Effector memory CD4-positive, alpha-beta T cell (primary cell): ENCODE measurements around the gene CDKL5.

Source experiments
- DNase-seq, 3 donors: peaks; one replicate each; pipeline ENCODE4 v3.0.0-alpha.2; 2020
- H3K27ac ChIP-seq: 2 replicates; pipeline ENCODE4 v1.7.0; 2013; ENCODE audit warnings: mild to moderate bottlenecking, low read length, moderate library complexity; ENCODE audit not compliant: insufficient read depth, poor library complexity, severe bottlenecking
- H3K27me3 ChIP-seq: replicated peaks from 2 replicates; pipeline ENCODE4 v1.7.0; 2013; ENCODE audit warnings: mild to moderate bottlenecking, low read length; ENCODE audit not compliant: insufficient read depth, control insufficient read depth, poor library complexity, severe bottlenecking
- H3K36me3 ChIP-seq: 2 replicates; pipeline ENCODE4 v1.7.0; 2013; ENCODE audit warnings: mild to moderate bottlenecking, low read length, moderate library complexity; ENCODE audit not compliant: control insufficient read depth, insufficient read depth
- H3K4me1 ChIP-seq: 2 replicates; pipeline ENCODE4 v1.7.0; 2013; ENCODE audit warnings: low read length, mild to moderate bottlenecking; ENCODE audit not compliant: control insufficient read depth, insufficient read depth, poor library complexity, severe bottlenecking
- H3K4me3 ChIP-seq: 2 replicates; pipeline ENCODE4 v1.7.0; 2013; ENCODE audit warnings: low read length, low read depth, mild to moderate bottlenecking; ENCODE audit not compliant: insufficient read depth, poor library complexity, severe bottlenecking
- H3K9me3 ChIP-seq: 2 replicates; pipeline ENCODE4 v1.7.0; 2013; ENCODE audit warnings: mild to moderate bottlenecking, low read length, moderate library complexity; ENCODE audit not compliant: control insufficient read depth

CDKL5 gene

DNA sequence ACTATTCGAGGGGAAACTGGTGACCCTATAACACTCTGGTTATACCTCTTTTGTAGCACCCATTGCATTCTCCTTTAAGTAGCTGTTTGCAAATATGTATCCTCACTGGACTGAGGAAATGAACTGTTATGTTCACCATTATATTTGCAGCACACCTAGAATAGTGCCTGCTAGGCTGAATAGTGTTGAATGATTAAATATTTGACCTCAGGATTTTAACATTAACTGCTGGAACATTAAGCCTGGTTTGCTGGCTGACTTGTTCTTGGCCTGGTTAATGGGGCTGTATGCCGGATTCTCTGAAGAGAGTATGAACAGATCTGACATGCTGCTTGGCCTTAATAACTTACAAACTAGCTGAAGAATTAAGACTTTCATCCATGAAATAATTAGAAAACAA, 166.4 kb downstream of the CDKL5 start:
- Histone ChIP-seq H3K4me3 (no peak overlapping the region), H3K9me3 (no peaks in the 10 kb centered on the region), H3K4me1 (no peaks in the 10 kb centered on the region), H3K36me3 (no peaks in the 10 kb centered on the region), H3K27me3 (no peaks in the 10 kb centered on the region), H3K27ac (no peak overlapping the region)
- no peak for DNase-seq

DNA sequence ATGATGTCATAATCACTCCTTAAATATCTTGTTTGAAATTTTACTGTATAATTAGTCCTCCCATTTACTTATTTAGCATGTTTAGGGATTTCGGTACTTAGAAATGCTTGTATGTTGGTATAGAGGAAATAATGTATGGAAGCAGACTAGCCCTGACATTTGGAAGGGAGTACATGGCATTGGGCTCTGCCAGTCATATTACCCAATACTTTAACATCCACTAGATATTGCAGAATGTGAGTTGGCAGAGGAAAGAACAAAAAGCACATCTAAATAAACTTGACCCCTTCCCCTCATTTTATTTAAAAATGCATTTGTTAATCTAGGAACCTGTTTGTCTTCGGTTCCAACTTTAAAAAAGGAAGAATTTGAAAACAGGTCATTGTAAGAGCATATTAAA, 168.7 kb downstream of the CDKL5 start:
- Histone ChIP-seq H3K4me3 (no peak overlapping the region), H3K27ac (no peak overlapping the region), H3K4me1 (no peaks in the 10 kb centered on the region), H3K27me3 (no peaks in the 10 kb centered on the region), H3K9me3 (no peaks in the 10 kb centered on the region), H3K36me3 (no peaks in the 10 kb centered on the region)
- no peak for DNase-seq

DNA sequence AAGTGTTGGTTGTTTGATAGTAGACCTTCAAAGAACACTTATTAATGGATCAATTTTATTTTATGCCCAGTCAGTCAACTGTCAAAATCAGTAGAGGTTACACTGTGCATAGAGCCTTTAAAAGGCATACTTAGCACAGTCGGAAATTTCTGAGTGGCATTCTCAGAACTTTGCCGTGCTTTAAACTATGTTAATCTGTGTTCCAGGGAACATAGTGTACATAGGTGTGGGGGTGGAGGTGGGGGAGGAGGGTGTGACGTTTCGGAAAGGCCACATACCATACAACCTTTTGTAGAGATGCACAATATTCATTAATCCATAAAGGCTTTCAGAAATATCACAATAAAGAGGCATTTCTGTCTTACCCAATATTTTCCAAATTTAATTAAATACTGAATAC, 170.7 kb downstream of the CDKL5 start:
- no peaks in the 10 kb centered on the region for H3K4me1 ChIP-seq
- H3K27me3 ChIP-seq: no peaks in the 10 kb centered on the region
- H3K27ac ChIP-seq: no peak overlapping the region
- no peak overlapping the region for H3K4me3 ChIP-seq
- DNase-seq: no peak
- no peaks in the 10 kb centered on the region for H3K9me3 ChIP-seq
- H3K36me3 ChIP-seq: no peaks in the 10 kb centered on the region

DNA sequence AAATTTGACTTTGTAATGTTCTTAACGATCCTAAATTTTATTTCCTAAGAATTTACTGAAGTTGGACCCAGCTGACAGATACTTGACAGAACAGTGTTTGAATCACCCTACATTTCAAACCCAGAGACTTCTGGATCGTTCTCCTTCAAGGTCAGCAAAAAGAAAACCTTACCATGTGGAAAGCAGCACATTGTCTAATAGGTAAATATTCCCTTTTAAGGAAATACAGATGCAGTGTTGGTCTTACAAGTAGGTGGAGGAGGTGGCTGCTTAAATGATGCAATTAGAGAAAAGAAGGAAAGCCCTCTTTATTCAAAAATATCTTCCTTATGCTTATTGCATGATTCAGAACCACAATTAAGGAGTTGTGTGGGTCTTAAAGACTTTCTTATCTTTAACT, 173.0 kb downstream of the CDKL5 start:
- no peak overlapping the region for H3K27ac ChIP-seq
- H3K9me3 ChIP-seq: no peaks in the 10 kb centered on the region
- H3K27me3 ChIP-seq: no peaks in the 10 kb centered on the region
- H3K4me3 ChIP-seq: no peak overlapping the region
- no peak for DNase-seq
- H3K36me3 ChIP-seq: no peaks in the 10 kb centered on the region
- H3K4me1 ChIP-seq: no peaks in the 10 kb centered on the region

DNA sequence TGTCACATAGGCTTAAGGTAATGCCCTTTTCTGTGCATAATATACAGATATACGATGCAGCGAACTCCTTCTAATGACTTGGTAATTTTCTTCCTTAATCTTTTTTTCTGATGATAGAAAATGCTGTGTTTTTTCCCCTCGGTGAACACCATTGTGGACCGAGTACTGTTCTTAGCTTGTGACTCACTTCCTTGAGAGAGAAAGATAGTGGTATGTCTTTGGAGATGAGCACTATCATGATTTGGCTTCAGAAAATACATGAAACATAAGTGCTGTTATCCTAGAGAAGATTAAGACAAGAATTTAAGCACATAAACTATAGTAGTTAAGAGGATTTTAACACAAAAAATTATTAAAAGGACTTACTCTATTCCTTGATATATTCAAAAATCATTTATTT, 182.6 kb downstream of the CDKL5 start:
- Histone ChIP-seq H3K4me3 (no peak overlapping the region), H3K27me3 (no peaks in the 10 kb centered on the region), H3K4me1 (no peaks in the 10 kb centered on the region), H3K9me3 (no peaks in the 10 kb centered on the region), H3K27ac (no peak overlapping the region), H3K36me3 (no peaks in the 10 kb centered on the region)
- no peak for DNase-seq

DNA sequence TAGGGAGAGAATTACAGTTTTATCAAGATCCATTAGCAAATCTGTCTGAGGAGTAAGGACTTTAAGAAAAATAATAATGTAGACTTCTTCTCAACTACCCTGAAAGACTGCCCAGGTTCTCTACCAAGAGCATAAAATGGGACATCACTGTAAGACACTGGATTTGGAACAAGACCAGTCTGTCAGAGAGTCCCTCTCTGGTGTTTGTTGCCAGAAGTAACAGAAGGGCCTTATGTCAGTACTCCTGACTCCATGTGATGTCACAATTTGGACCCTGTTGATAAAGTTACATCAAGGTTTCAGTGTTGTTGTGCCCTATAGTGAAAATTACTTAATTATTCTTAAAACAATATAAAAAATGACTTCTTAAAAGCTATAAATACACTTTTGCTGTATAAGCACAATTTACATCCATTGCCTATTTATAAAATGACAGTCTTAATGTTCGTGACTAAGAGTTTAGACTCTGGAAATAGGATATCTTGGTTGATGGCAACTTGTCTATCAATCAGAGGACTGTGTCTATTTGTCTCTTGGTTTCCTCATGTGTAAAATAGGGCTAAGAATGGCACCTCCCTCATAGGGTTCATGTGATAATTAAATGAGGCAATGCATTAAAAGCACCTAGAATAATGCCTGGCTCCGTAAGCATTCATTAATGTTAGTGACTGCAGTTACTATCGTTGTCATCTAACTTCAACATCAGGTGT, 188.7 kb downstream of the CDKL5 start:
- H3K4me1 ChIP-seq: no peaks in the 10 kb centered on the region
- H3K27ac ChIP-seq: no peak overlapping the region
- no peak for DNase-seq
- no peak overlapping the region for H3K4me3 ChIP-seq
- H3K36me3 ChIP-seq: no peaks in the 10 kb centered on the region
- H3K27me3 ChIP-seq: no peaks in the 10 kb centered on the region
- H3K9me3 ChIP-seq: no peaks in the 10 kb centered on the region

DNA sequence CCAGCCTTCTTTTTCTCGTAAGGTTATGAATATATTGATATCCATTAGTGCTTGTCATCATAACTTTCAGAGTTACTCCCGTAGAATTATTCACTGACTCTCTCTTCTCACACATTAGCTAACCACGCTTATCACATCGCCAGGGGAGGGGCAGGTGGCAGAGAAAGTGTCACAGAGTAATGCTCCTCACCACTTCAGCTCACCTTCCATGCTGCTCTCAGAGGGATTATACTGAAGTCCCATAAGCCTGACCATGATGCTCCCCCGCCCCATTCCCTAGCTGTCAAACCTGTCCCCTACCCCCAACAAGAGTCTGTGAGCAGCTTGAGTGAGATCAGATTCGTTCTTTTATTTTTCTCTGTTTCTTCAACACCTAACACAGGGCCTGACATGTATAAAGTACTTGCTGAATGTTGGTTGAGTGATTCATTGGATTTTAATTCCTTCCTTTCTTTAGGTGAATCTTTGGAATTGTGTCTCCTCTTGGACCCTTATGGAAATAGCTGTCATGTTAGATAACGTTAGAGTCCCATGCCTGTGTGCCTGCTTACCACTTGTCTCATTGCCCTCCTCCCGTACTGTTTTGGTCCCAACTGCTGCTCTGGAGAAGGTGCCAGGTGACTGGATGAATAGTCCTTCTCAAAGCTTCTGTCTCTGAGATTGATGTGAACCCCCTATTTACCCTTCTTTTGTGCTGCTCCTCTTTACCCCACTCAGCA, 191.4 kb downstream of the CDKL5 start:
- no peak overlapping the region for H3K27ac ChIP-seq
- no peak overlapping the region for H3K4me3 ChIP-seq
- H3K9me3 ChIP-seq: no peaks in the 10 kb centered on the region
- H3K27me3 ChIP-seq: no peaks in the 10 kb centered on the region
- H3K36me3 ChIP-seq: no peaks in the 10 kb centered on the region
- H3K4me1 ChIP-seq: no peaks in the 10 kb centered on the region
- no peak for DNase-seq

DNA sequence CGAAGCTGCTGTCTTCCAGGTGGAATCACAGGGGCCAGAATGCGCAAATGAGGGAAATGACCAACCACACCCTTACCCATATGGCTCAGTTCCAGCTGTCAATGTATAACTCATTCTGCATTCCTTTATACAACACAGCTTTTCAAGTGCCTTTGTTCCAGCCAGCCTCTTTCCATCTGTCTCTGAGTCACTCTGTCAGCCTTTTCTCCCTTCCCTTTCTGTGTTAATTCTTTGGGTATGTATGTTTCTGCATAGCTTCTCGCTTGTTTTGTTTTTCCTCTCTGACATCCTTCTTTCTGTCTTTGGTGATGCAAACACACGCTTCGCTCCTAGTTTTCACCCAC, 192.0 kb downstream of the CDKL5 start:
- Histone ChIP-seq H3K4me1 (no peaks in the 10 kb centered on the region), H3K9me3 (no peaks in the 10 kb centered on the region), H3K27me3 (no peaks in the 10 kb centered on the region), H3K36me3 (no peaks in the 10 kb centered on the region), H3K27ac (no peak overlapping the region), H3K4me3 (no peak overlapping the region)
- no peak for DNase-seq

DNA sequence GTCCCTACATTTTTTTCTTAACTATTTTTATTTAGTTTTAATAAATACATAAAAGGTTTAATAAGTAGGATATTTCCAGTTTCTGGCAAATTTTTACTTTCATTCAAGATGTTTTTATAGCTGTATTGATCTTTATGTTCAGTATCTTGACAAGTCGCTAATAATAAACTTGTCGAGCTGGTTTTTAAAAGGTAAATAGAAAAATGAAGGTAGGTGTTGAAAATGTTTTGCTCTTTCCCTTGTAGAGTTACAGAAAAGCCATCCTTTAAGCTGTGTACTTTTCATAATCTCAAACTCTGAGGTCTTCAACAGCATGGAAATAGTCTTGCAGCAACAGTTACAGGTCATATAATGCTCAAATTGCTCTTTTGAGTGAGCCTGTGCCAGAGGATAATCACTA, 193.9 kb downstream of the CDKL5 start:
- Histone ChIP-seq H3K36me3 (no peaks in the 10 kb centered on the region), H3K4me3 (no peak overlapping the region), H3K9me3 (no peaks in the 10 kb centered on the region), H3K4me1 (no peaks in the 10 kb centered on the region), H3K27ac (no peak overlapping the region), H3K27me3 (no peaks in the 10 kb centered on the region)
- no peak for DNase-seq

DNA sequence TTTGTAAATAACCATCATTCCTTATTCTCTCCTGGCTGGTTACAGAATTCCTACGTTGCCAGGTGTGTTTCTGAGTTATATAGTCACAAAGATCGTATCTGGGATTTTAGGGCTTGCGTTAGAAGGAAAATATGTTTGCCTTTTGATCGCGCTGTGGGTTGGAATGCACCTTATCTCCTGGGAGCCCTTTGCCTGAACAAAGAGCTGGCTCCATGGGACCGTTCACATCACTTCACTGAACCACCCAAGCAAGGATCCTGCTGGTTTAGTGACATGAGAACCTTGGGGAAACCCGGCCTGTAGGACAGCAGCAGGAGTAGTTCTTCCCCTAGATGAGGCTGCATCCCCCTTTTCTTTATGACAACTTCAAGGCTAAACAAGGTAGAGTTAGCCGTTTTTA, 194.9 kb downstream of the CDKL5 start:
- H3K27me3 ChIP-seq: no peaks in the 10 kb centered on the region
- H3K4me1 ChIP-seq: no peaks in the 10 kb centered on the region
- no peak for DNase-seq
- H3K36me3 ChIP-seq: no peaks in the 10 kb centered on the region
- H3K9me3 ChIP-seq: no peaks in the 10 kb centered on the region
- H3K27ac ChIP-seq: no peak overlapping the region
- no peak overlapping the region for H3K4me3 ChIP-seq
